Skeletal muscle satellite cell (primary cell): ENCODE measurements around the gene PPP2R3B.
"Not testable (repeated sequence)": the region's sequence is repeated elsewhere in the genome, so short reads cannot be mapped to it uniquely, and the experiment has no call there.

Experiments
- H3K27me3 ChIP-seq: 2 replicates; pipeline ENCODE4 v1.7.0; 2013; ENCODE audit warnings: low read length; ENCODE audit not compliant: control insufficient read depth, insufficient read depth
- H3K36me3 ChIP-seq: 2 replicates; pipeline ENCODE4 v1.7.0; 2013; ENCODE audit warnings: mild to moderate bottlenecking, control low read depth, low read length; ENCODE audit not compliant: insufficient read depth
- H3K4me1 ChIP-seq: 2 replicates; pipeline ENCODE4 v1.7.0; 2013; ENCODE audit warnings: low read length; ENCODE audit not compliant: control insufficient read depth, insufficient read depth
- H3K4me2 ChIP-seq: 2 replicates; pipeline ENCODE4 v1.7.0; 2013; ENCODE audit warnings: mild to moderate bottlenecking, low read length
- H3K4me3 ChIP-seq: 2 replicates; pipeline ENCODE4 v1.7.0; 2013; ENCODE audit warnings: low read length
- H3K9ac ChIP-seq: 2 replicates; pipeline ENCODE4 v1.7.0; 2013; ENCODE audit warnings: mild to moderate bottlenecking, low read depth, low read length, moderate library complexity
- H3K9me3 ChIP-seq: replicated peaks from 2 replicates; pipeline ENCODE4 v1.7.0; 2013; ENCODE audit warnings: mild to moderate bottlenecking, control low read depth, low read length

PPP2R3B gene

GRCh38 chrX:356385-357034, 30.2 kb downstream of the PPP2R3B start:
- H3K4me1 ChIP-seq = peaks cover 6% of the 10 kb centered on the region
- no peak overlapping the region for H3K9ac ChIP-seq
- no peak overlapping the region for H3K4me2 ChIP-seq
- H3K36me3 ChIP-seq = peaks cover 14% of the 10 kb centered on the region
- no peak overlapping the region for H3K4me3 ChIP-seq
- no peaks in the 10 kb centered on the region for H3K9me3 ChIP-seq
- H3K27me3 ChIP-seq = no peaks in the 10 kb centered on the region

DNA sequence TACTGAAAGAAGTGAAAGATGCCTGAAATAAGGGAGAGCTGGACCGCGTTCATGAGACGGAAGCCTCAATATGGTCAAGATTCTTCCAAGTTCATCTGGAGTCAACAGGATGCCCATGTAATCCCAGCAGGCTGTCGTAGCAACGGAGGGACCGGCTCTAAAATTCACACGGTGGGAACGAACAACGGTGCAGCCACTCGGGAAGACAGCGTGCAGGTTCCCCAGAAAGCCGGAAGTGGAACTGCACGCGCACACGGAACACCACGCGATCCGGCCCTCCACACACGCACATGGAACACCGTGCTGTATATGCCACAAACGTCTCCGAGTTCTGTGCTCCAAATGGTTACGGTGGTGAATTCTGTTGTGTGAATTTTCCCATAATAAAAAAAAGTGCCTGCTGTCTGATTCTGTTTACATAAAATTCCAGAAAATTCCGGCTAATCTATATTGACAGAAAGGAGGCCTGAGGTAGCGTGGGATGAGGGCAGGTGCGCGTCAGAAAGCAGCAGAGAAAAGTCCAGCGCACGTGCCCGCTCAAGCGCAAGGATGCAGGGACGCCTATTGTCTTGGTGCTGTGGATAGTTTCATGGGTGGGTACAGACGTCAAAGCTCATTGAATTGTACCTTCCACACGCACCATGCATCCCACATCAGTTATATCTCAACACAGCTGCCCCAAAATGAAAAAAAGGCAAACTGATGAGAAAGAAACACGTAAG, 31.2 kb downstream of the PPP2R3B start:
- Histone ChIP-seq H3K9ac (no peak overlapping the region), H3K4me1 (peaks cover 6% of the 10 kb centered on the region), H3K36me3 (peaks cover 7% of the 10 kb centered on the region), H3K4me3 (no peak overlapping the region), H3K9me3 (no peaks in the 10 kb centered on the region), H3K4me2 (no peak overlapping the region), H3K27me3 (no peaks in the 10 kb centered on the region)

DNA sequence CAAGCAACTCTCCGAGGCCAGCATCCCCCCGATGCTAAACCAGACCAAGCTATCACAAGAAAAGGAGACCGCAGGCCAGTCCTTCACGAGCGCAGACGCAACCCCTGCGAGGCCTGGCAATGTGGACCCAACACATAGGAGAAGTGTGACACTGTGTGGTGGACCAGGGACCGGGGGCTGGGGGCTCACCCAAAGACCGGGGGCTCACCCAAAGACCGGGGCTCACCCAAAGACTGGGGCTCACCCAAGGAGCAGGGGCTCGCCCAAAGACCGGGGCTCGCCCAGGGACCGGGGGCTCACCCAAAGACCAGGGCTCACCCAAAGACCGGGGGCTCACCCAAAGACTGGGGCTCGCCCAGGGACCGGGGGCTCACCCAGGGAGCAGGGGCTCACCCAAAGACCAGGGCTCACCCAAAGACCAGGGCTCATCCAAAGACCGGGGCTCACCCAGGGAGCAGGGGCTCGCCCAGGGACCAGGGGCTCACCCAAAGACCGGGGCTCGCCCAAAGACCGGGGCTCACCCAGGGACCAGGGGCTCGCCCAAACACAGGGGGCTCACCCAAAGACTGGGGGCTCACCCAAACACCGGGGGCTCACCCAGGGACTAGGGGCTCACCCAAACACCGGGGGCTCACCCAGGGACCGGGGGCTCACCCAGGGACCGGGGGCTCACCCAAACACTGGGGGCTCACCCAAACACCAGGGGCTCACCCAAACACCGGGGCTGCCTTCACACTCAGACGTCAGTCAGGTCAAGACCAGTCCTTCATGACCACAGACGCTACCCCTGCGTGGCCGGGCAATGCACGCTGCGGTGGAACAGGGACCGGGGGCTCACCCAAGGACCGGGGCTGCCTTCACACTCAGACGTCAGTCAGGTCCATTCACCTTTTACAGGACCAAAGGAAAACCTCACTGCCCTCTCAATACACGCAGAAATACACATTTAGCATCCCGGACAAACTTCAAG, 32.9 kb downstream of the PPP2R3B start:
- H3K4me1 ChIP-seq = peaks cover 6% of the 10 kb centered on the region
- no peaks in the 10 kb centered on the region for H3K36me3 ChIP-seq
- no peak overlapping the region for H3K4me3 ChIP-seq
- H3K4me2 ChIP-seq = no peak overlapping the region
- no peaks in the 10 kb centered on the region for H3K9me3 ChIP-seq
- no peak overlapping the region for H3K9ac ChIP-seq
- H3K27me3 ChIP-seq = no peaks in the 10 kb centered on the region

GRCh38 chrX:352582-353314, 34.0 kb downstream of the PPP2R3B start:
- H3K4me3 ChIP-seq = no peak overlapping the region
- no peaks in the 10 kb centered on the region for H3K9me3 ChIP-seq
- H3K9ac ChIP-seq = no peak overlapping the region
- no peaks in the 10 kb centered on the region for H3K27me3 ChIP-seq
- no peaks in the 10 kb centered on the region for H3K36me3 ChIP-seq
- no peak overlapping the region for H3K4me2 ChIP-seq
- peaks cover 3% of the 10 kb centered on the region for H3K4me1 ChIP-seq

GRCh38 chrX:352181-352580, 34.5 kb downstream of the PPP2R3B start:
- H3K4me3 ChIP-seq = no peak overlapping the region
- H3K27me3 ChIP-seq = no peaks in the 10 kb centered on the region
- no peak overlapping the region for H3K4me2 ChIP-seq
- H3K9ac ChIP-seq = no peak overlapping the region
- no peaks in the 10 kb centered on the region for H3K9me3 ChIP-seq
- H3K36me3 ChIP-seq = no peaks in the 10 kb centered on the region
- no peaks in the 10 kb centered on the region for H3K4me1 ChIP-seq

DNA sequence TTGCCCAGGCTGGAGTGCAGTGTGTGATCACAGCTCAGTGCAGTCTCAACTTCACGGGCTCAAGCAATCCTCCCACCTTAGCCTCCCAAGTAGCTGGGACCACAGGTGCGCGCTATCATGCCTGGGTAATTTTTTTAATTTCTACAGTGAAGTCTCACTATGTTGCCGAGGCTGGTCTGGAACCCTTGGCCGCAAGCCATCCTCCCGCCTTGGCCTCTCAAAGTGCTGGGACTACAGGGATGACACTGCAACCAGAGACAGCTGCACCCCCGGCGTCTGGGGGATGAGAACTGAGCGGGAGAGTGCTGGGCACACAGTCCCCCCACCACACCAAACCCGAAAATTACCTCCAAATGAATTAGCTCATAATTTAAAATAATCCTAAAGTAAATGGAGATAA, 35.0 kb downstream of the PPP2R3B start:
- no peak overlapping the region for H3K9ac ChIP-seq
- H3K9me3 ChIP-seq = no peaks in the 10 kb centered on the region
- no peak overlapping the region for H3K4me2 ChIP-seq
- H3K27me3 ChIP-seq = no peaks in the 10 kb centered on the region
- no peak overlapping the region for H3K4me3 ChIP-seq
- no peaks in the 10 kb centered on the region for H3K4me1 ChIP-seq
- H3K36me3 ChIP-seq = no peaks in the 10 kb centered on the region

GRCh38 chrX:351324-351641, 35.4 kb downstream of the PPP2R3B start:
- H3K9me3 ChIP-seq, H3K4me2 ChIP-seq, H3K27me3 ChIP-seq, H3K36me3 ChIP-seq, H3K9ac ChIP-seq, H3K4me1 ChIP-seq, H3K4me3 ChIP-seq: not testable (repeated sequence)

- no peaks in the 10 kb centered on the region for H3K36me3 ChIP-seq
- H3K27me3 ChIP-seq = no peaks in the 10 kb centered on the region
- no peaks in the 10 kb centered on the region for H3K9me3 ChIP-seq
- H3K9ac ChIP-seq = no peak overlapping the region
- H3K4me3 ChIP-seq = no peak overlapping the region
- H3K4me2 ChIP-seq = no peak overlapping the region
- no peaks in the 10 kb centered on the region for H3K4me1 ChIP-seq
Measured at GRCh38 chrX:350534-351323, 36.0 kb downstream of the PPP2R3B start.

DNA sequence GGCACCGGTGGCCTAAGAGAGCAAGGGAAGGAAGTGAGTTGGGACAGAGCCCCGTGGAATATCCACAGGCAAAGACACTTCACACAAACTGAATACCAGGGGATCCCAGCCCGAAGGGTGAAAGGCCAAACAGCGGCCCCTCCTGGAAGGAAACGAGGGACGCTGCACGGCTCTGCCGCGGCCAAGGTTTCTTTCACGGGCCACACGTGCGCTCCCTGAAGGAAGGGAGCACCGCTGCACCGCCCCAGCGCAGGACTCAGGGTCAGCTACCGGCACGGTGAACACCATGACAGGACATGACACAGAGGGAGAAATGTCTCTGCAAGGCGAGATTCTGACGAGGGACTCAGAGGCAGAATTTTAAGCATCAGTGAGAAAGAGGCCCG, 36.6 kb downstream of the PPP2R3B start:
- H3K9ac ChIP-seq = no peak overlapping the region
- H3K36me3 ChIP-seq = no peaks in the 10 kb centered on the region
- no peak overlapping the region for H3K4me2 ChIP-seq
- no peak overlapping the region for H3K4me3 ChIP-seq
- no peaks in the 10 kb centered on the region for H3K27me3 ChIP-seq
- no peaks in the 10 kb centered on the region for H3K4me1 ChIP-seq
- H3K9me3 ChIP-seq = no peaks in the 10 kb centered on the region

- no peaks in the 10 kb centered on the region for H3K9me3 ChIP-seq
- no peaks in the 10 kb centered on the region for H3K27me3 ChIP-seq
- H3K4me1 ChIP-seq = no peaks in the 10 kb centered on the region
- H3K36me3 ChIP-seq = no peaks in the 10 kb centered on the region
- H3K4me3 ChIP-seq = no peak overlapping the region
- H3K4me2 ChIP-seq = no peak overlapping the region
- H3K9ac ChIP-seq = no peak overlapping the region
Measured at GRCh38 chrX:349702-350101, 37.0 kb downstream of the PPP2R3B start.
